HCT116 (cell line): ENCODE results near the gene PTPRR. TPM values are rescaled to one million over a fixed set of nuclear protein-coding genes. Genes with fewer than 3 reads are reported as not detected.

Experiments
- ATAC-seq: fragments of 200-7000 bp; cut with Tn5 transposase; 2 replicates; pipeline ENCODE4 v1.9.1; 2020; ENCODE audit warnings: mild to moderate bottlenecking, moderate library complexity
- BruUV-seq: library from RNA; stranded (reverse); fragments of 400-500 nt; replicated peaks from 2 replicates; lab custom pipeline; 2021; lab: Mats Ljungman, UMichigan
- CTCF ChIA-PET: fragments of 300-600 bp; sonication (Branson Sonifier 250); formaldehyde crosslinking; loops from one replicate; lab custom pipeline; 2021; ENCODE audit warnings: antibody characterized with exemption; lab: Charles Lee
- POLR2A ChIA-PET: fragments of 300-600, 350-600 bp; sonication (Branson Sonifier 250); formaldehyde crosslinking; loops from one replicate; lab custom pipeline; 2021; ENCODE audit warnings: antibody characterized with exemption; lab: Charles Lee
- RAD21 ChIA-PET, 2 experiments: fragments of 300-600 bp; sonication (Branson Sonifier 250); formaldehyde crosslinking; loops; one replicate each; lab custom pipeline; 2023; ENCODE audit warnings: low total read pairs in 2 of 2; ENCODE audit not compliant: uncharacterized antibody in 2 of 2, unreplicated experiment in 2 of 2, low non-redundant PET in 1 of 2; lab: Charles Lee
- DNase-seq: peaks from one replicate; pipeline ENCODE4 v3.0.0-alpha.2; 2010; ENCODE audit warnings: low read depth, low spot score
- H2AFZ ChIP-seq: fragments of 200-600 bp; shearing (Covaris generic), sonication (generic); 2 replicates; pipeline ENCODE4 v1.6.1; 2017; ENCODE audit warnings: low read depth, mixed run types, mixed read lengths, antibody characterized with exemption, low read length; ENCODE audit not compliant: poor library complexity, severe bottlenecking
- H3K27ac ChIP-seq: 2 replicates; pipeline ENCODE4 v1.5.1; 2012; ENCODE audit warnings: low read depth, low read length
- H3K27me3 ChIP-seq: fragments of 200-600 bp; sonication (generic); 2 replicates; pipeline ENCODE4 v1.6.1; 2016; ENCODE audit warnings: mixed run types, low read length, mixed read lengths; ENCODE audit not compliant: insufficient read depth
- H3K36me3 ChIP-seq, 2 experiments: fragments of 200-500 bp in 1 of 2; fragments of 200-600 bp in 1 of 2; sonication (Bioruptor generic) in 1 of 2; sonication (generic) in 1 of 2; 2 replicates each; pipeline versions ENCODE4 v1.5.1 to v1.6.1; 2014 to 2016; ENCODE audit warnings: low read length in 2 of 2, inconsistent platforms in 1 of 2, mixed read lengths in 1 of 2, mixed run types in 1 of 2; ENCODE audit not compliant: insufficient read depth in 2 of 2, control insufficient read depth in 1 of 2
- H3K4me1 ChIP-seq, 2 experiments: fragments of 200-600 bp in 1 of 2; sonication (generic) in 1 of 2; 2 replicates each; pipeline versions ENCODE4 v1.5.1 to v1.6.1; 2012 to 2017; ENCODE audit warnings: low read length in 2 of 2, inconsistent platforms in 1 of 2, mild to moderate bottlenecking in 1 of 2, mixed read lengths in 1 of 2, mixed run types in 1 of 2, moderate library complexity in 1 of 2; ENCODE audit not compliant: insufficient read depth in 2 of 2, control insufficient read depth in 1 of 2
- H3K4me2 ChIP-seq: fragments of 200-600 bp; sonication (generic); 2 replicates; pipeline ENCODE4 v1.6.1; 2017; ENCODE audit warnings: mixed run types, low read length, mixed read lengths
- H3K4me3 ChIP-seq, 2 experiments: fragments of 200-600 bp in 1 of 2; sonication (generic) in 1 of 2; replicated peaks in 1 of 2; 2 replicates each; pipeline ENCODE4 v1.5.1; 2011 to 2016; ENCODE audit warnings: low read length in 2 of 2, control low read depth in 1 of 2, low read depth in 1 of 2, mild to moderate bottlenecking in 1 of 2, mixed read lengths in 1 of 2, mixed run types in 1 of 2
- H3K79me2 ChIP-seq: fragments of 200-600 bp; sonication (generic); 2 replicates; pipeline ENCODE4 v1.6.1; 2017; ENCODE audit warnings: mild to moderate bottlenecking, mixed run types, low read length, moderate library complexity, mixed read lengths; ENCODE audit not compliant: insufficient read depth
- H3K9ac ChIP-seq: fragments of 200-600 bp; sonication (generic); 2 replicates; pipeline ENCODE4 v1.6.1; 2016; ENCODE audit warnings: low read length, mixed read lengths
- H3K9me2 ChIP-seq: fragments of 200-600 bp; sonication (generic), shearing (Covaris generic); 2 replicates; pipeline ENCODE4 v1.6.1; 2017; ENCODE audit warnings: mixed run types, mild to moderate bottlenecking, moderate library complexity; ENCODE audit not compliant: insufficient read depth
- H3K9me3 ChIP-seq, 2 experiments: fragments of 200-500 bp in 1 of 2; fragments of 200-600 bp in 1 of 2; sonication (Bioruptor generic) in 1 of 2; sonication (generic) in 1 of 2; 2 replicates each; pipeline ENCODE4 v1.6.1; 2014 to 2017; ENCODE audit warnings: low read length in 2 of 2, mixed read lengths in 2 of 2, inconsistent platforms in 1 of 2, low read depth in 1 of 2, mild to moderate bottlenecking in 1 of 2, mixed run types in 1 of 2, moderate library complexity in 1 of 2; ENCODE audit not compliant: control insufficient read depth in 1 of 2, insufficient read depth in 1 of 2
- H4K20me1 ChIP-seq: fragments of 200-600 bp; sonication (generic), shearing (Covaris generic); 2 replicates; pipeline ENCODE4 v1.6.1; 2017; ENCODE audit warnings: mixed run types, mild to moderate bottlenecking, moderate library complexity; ENCODE audit not compliant: insufficient read depth
- CEBPB ChIP-seq: IDR thresholded peaks from 2 replicates; pipeline ENCODE4 v1.6.1; 2012; ENCODE audit warnings: low read depth
- EGR1 ChIP-seq: IDR thresholded peaks from 2 replicates; pipeline ENCODE4 v1.6.1; 2012; ENCODE audit warnings: low read depth
- ELF1 ChIP-seq: IDR thresholded peaks from 2 replicates; pipeline ENCODE4 v1.6.1; 2012; ENCODE audit warnings: low read depth, borderline replicate concordance
- EZH2phosphoT487 ChIP-seq: fragments of 200-600 bp; IDR thresholded peaks from 2 replicates; pipeline ENCODE4 v1.6.1; 2018; ENCODE audit warnings: antibody characterized with exemption, borderline replicate concordance
- FOSL1 ChIP-seq: IDR thresholded peaks from 2 replicates; pipeline ENCODE4 v1.6.1; 2012; ENCODE audit warnings: low read depth
- JUND ChIP-seq: IDR thresholded peaks from 2 replicates; pipeline ENCODE4 v1.6.1; 2012
- POLR2A ChIP-seq: IDR thresholded peaks from 2 replicates; pipeline ENCODE4 v1.7.0; 2011; ENCODE audit warnings: borderline replicate concordance; ENCODE audit not compliant: insufficient read depth, insufficient read length; ENCODE audit errors: extremely low read depth
- RAD21 ChIP-seq: IDR thresholded peaks from 2 replicates; pipeline ENCODE4 v1.6.1; 2012; ENCODE audit warnings: low read depth, mild to moderate bottlenecking
- SIN3A ChIP-seq: IDR thresholded peaks from 2 replicates; pipeline ENCODE4 v1.6.1; 2012; ENCODE audit warnings: low read depth
- SP1 ChIP-seq: IDR thresholded peaks from 2 replicates; pipeline ENCODE4 v1.6.1; 2012; ENCODE audit warnings: low read depth
- SRF ChIP-seq: IDR thresholded peaks from 2 replicates; pipeline ENCODE4 v1.6.1; 2012; ENCODE audit warnings: low read depth
- ZFX ChIP-seq: fragments of 450-650 bp; IDR thresholded peaks from 2 replicates; pipeline ENCODE4 v1.6.1; 2017
- ZNF274 ChIP-seq: fragments of 200-500 bp; sonication (Bioruptor generic); IDR thresholded peaks from 2 replicates; pipeline ENCODE4 v1.6.1; 2014; ENCODE audit warnings: mild to moderate bottlenecking, low read depth, low read length, inconsistent platforms
- intact Hi-C: fragments of 100-400 bp; cut with micrococcal nuclease; formaldehyde crosslinking; loops from 2 replicates; pipeline ENCODE4 v1.10.0; 2022
- total RNA-seq: library from RNA; stranded (reverse); gene quantifications from one replicate; pipeline ENCODE4 v1.2.1, GENCODE V29; 2021; ENCODE audit not compliant: unreplicated experiment
- TF ChIP-seq, protein P1 (sequence below), 3 experiments: fragments of 200-600 bp in 1 of 3; sonication (generic) in 1 of 3; IDR thresholded peaks in 2 of 3; conservative IDR thresholded peaks in 1 of 3; 2 replicates each; pipeline ENCODE4 v1.5.1; 2012 to 2017; ENCODE audit warnings: low read depth in 2 of 3, low read length in 2 of 3, antibody characterized with exemption in 1 of 3, borderline replicate concordance in 1 of 3, control low read depth in 1 of 3, mild to moderate bottlenecking in 1 of 3, mixed read lengths in 1 of 3, mixed run types in 1 of 3, moderate library complexity in 1 of 3; ENCODE audit not compliant: insufficient read depth in 1 of 3
- TF ChIP-seq, protein P2 (sequence below): IDR thresholded peaks from 2 replicates; pipeline ENCODE4 v1.6.1; 2012
- TF ChIP-seq, protein P3 (sequence below): IDR thresholded peaks from 2 replicates; pipeline ENCODE4 v1.6.1; 2012
- TF ChIP-seq, protein P4 (sequence below): IDR thresholded peaks from 2 replicates; pipeline ENCODE4 v1.6.1; 2012; ENCODE audit warnings: low read depth

Gene PTPRR
- total RNA-seq, 1 experiment from 2014 or later = 0.27 TPM

DNA sequence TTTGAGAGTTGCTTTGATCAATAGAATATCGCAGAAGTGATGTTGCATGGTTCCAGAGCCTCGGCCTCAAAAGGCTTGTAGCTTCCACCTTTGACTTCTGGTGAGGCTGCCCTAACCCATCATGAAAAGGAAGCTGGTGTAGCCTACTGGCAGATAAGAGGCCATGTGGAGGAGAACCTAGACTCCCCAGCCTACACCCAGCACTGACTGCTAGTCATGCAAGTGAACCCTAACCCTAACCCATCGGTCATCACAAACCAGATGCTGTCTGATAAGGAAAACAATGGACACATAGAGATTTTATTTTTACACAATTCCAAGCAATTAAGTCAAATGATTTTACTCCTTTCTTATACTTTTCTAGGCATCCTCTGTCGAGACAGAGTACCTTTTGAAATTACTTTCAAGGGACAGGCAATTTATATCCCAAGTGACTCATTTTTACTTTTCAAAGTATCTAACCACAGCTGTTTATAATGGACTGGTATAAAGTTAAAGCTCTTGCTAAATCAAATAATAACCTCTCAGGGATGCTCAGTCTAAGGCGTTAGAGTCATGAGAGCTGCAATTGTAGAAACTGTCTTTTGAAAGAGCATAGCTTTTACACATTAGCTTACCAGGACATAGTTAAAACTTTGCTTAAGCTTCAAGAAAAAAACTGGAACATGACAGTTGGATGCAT, 300.9 kb downstream of the PTPRR start (continued):
- TF ChIP-seq, protein P1, sequence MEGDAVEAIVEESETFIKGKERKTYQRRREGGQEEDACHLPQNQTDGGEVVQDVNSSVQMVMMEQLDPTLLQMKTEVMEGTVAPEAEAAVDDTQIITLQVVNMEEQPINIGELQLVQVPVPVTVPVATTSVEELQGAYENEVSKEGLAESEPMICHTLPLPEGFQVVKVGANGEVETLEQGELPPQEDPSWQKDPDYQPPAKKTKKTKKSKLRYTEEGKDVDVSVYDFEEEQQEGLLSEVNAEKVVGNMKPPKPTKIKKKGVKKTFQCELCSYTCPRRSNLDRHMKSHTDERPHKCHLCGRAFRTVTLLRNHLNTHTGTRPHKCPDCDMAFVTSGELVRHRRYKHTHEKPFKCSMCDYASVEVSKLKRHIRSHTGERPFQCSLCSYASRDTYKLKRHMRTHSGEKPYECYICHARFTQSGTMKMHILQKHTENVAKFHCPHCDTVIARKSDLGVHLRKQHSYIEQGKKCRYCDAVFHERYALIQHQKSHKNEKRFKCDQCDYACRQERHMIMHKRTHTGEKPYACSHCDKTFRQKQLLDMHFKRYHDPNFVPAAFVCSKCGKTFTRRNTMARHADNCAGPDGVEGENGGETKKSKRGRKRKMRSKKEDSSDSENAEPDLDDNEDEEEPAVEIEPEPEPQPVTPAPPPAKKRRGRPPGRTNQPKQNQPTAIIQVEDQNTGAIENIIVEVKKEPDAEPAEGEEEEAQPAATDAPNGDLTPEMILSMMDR (IDR thresholded peaks at IDR 0.05 in 2 of 3, conservative IDR thresholded peaks at IDR 0.05 in 1 of 3; ENCODE audit: borderline replicate concordance in 1 of 3, insufficient read depth in 1 of 3, low read depth in 2 of 3, low read length in 2 of 3) = no peak
- TF ChIP-seq CEBPB (no peak), RAD21 (no peak), SIN3A (no peak), POLR2A (no peak), JUND (no peak), SP1 (no peak)
- TF ChIP-seq, protein P2, sequence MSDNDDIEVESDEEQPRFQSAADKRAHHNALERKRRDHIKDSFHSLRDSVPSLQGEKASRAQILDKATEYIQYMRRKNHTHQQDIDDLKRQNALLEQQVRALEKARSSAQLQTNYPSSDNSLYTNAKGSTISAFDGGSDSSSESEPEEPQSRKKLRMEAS = no peak
- TF ChIP-seq, all 23 proteins: peak for 0

DNA sequence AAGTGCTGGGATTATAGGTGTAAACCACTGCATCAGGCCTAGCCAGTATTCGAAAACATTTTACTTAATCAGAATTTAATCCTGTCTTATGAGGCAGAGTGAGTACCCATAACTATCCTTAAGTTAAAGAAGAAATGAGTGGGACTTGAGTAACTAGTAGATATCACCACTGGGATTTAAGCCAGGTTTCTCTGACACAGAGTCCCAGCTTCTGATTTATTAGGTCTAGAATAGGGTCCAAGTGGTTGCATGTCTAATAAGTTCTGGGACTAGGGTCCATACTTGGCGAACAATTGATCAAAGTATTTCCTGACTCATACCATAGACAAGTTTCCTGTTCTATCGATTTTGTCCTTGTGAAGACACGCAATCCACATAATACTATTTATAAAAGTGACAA, 302.2 kb downstream of the PTPRR start:
- H3K36me3 ChIP-seq = no peaks in the 10 kb centered on the region
- intact Hi-C loops = no loop called here
- no peaks in the 10 kb centered on the region for H4K20me1 ChIP-seq
- no peaks in the 10 kb centered on the region for H3K4me1 ChIP-seq
- H3K27me3 ChIP-seq = no peaks in the 10 kb centered on the region
- no peak overlapping the region for H3K9ac ChIP-seq
- POLR2A ChIA-PET = no interaction called here
- TF ChIP-seq FOSL1 (no peak), EGR1 (no peak), SIN3A (no peak), CEBPB (no peak), SP1 (no peak), ZNF274 (no peak), ELF1 (no peak), ZFX (no peak), EZH2phosphoT487 (no peak), SRF (no peak)
- TF ChIP-seq, protein P3, sequence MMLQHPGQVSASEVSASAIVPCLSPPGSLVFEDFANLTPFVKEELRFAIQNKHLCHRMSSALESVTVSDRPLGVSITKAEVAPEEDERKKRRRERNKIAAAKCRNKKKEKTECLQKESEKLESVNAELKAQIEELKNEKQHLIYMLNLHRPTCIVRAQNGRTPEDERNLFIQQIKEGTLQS = no peak
- TF ChIP-seq, protein P2 = no peak
- TF ChIP-seq, protein P4, sequence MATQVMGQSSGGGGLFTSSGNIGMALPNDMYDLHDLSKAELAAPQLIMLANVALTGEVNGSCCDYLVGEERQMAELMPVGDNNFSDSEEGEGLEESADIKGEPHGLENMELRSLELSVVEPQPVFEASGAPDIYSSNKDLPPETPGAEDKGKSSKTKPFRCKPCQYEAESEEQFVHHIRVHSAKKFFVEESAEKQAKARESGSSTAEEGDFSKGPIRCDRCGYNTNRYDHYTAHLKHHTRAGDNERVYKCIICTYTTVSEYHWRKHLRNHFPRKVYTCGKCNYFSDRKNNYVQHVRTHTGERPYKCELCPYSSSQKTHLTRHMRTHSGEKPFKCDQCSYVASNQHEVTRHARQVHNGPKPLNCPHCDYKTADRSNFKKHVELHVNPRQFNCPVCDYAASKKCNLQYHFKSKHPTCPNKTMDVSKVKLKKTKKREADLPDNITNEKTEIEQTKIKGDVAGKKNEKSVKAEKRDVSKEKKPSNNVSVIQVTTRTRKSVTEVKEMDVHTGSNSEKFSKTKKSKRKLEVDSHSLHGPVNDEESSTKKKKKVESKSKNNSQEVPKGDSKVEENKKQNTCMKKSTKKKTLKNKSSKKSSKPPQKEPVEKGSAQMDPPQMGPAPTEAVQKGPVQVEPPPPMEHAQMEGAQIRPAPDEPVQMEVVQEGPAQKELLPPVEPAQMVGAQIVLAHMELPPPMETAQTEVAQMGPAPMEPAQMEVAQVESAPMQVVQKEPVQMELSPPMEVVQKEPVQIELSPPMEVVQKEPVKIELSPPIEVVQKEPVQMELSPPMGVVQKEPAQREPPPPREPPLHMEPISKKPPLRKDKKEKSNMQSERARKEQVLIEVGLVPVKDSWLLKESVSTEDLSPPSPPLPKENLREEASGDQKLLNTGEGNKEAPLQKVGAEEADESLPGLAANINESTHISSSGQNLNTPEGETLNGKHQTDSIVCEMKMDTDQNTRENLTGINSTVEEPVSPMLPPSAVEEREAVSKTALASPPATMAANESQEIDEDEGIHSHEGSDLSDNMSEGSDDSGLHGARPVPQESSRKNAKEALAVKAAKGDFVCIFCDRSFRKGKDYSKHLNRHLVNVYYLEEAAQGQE = no peak
- H3K4me2 ChIP-seq = no peak overlapping the region
- no TSS peak for BruUV-seq
- H3K9me2 ChIP-seq = no peaks in the 10 kb centered on the region
- CTCF ChIA-PET = no interaction called here
- no peaks in the 10 kb centered on the region for H3K79me2 ChIP-seq
- H2AFZ ChIP-seq = no peak overlapping the region
- RAD21 ChIA-PET = no interaction called here
- no peak overlapping the region for H3K27ac ChIP-seq
- H3K9me3 ChIP-seq = no peaks in the 10 kb centered on the region
- DNase-seq = no peak
- H3K4me3 ChIP-seq = no peak overlapping the region
- ATAC-seq = no peak
